Natural killer cell (primary cell): ENCODE results near the gene CSTF1. TPM values are rescaled to one million over a fixed set of nuclear protein-coding genes. Genes with fewer than 3 reads are reported as not detected.
A peak's percentile ranks its signal among the peaks of the same experiment; 100 is the strongest.

Experiments used
- ATAC-seq, 3 donors: fragments of 150-1000 bp in 2 of 3; fragments of 200-7000 bp in 1 of 3; cut with Tn5 transposase; 1 replicate in 1 of 3; 2 replicates in 2 of 3; pipeline ENCODE4 v1.10.0; 2021; ENCODE audit warnings: mild to moderate bottlenecking in 2 of 3, moderate library complexity in 2 of 3
- DNase-seq, 2 donors: peaks; one replicate each; pipeline versions ENCODE4 v3.0.0 to v3.0.0-alpha.2; 2013 to 2021; ENCODE audit warnings: mixed read lengths in 1 of 2
- H3K27ac ChIP-seq: one replicate; pipeline ENCODE4 v1.5.1; 2013; ENCODE audit warnings: mild to moderate bottlenecking, low read length
- H3K27me3 ChIP-seq: one replicate; pipeline ENCODE4 v1.6.1; 2013; ENCODE audit warnings: low read length; ENCODE audit not compliant: control insufficient read depth, insufficient read depth
- H3K36me3 ChIP-seq: one replicate; pipeline ENCODE4 v1.6.1; 2013; ENCODE audit warnings: low read length; ENCODE audit not compliant: control insufficient read depth, insufficient read depth
- H3K4me1 ChIP-seq: one replicate; pipeline ENCODE4 v1.6.1; 2013; ENCODE audit warnings: low read length; ENCODE audit not compliant: control insufficient read depth, insufficient read depth
- H3K4me3 ChIP-seq: one replicate; pipeline ENCODE4 v1.5.1; 2013; ENCODE audit warnings: low read length
- H3K9me3 ChIP-seq: one replicate; pipeline ENCODE4 v1.6.1; 2013; ENCODE audit warnings: low read length; ENCODE audit not compliant: control insufficient read depth, insufficient read depth
- H3K27ac Mint-ChIP-seq, 2 donors: one replicate each; pipeline ENCODE4 v1.8.0; 2022; ENCODE audit warnings: mild to moderate bottlenecking in 2 of 2, mixed read lengths in 2 of 2, moderate library complexity in 1 of 2
- H3K27me3 Mint-ChIP-seq, 2 donors: one replicate each; pipeline ENCODE4 v1.8.0; 2022; ENCODE audit warnings: low read depth in 2 of 2, mixed read lengths in 2 of 2
- H3K36me3 Mint-ChIP-seq: one replicate; pipeline ENCODE4 v1.8.0; 2022; ENCODE audit warnings: mixed read lengths
- H3K4me1 Mint-ChIP-seq, 2 donors: one replicate each; pipeline ENCODE4 v1.8.0; 2022; ENCODE audit warnings: mixed read lengths in 2 of 2
- H3K4me3 Mint-ChIP-seq: one replicate; pipeline ENCODE4 v1.8.0; 2022; ENCODE audit warnings: mild to moderate bottlenecking, moderate library complexity, mixed read lengths
- H3K9me3 Mint-ChIP-seq, 2 donors: one replicate each; pipeline ENCODE4 v1.8.0; 2022; ENCODE audit warnings: mixed read lengths in 2 of 2
- CTCF ChIP-seq: fragments of 200-600 bp; IDR thresholded peaks from one replicate; pipeline ENCODE4 v1.8.0; 2022; ENCODE audit warnings: antibody characterized with exemption
- WGBS: methylation state at CpG from one replicate; pipeline ENCODE4 v1.1.7; 2013; ENCODE audit warnings: missing lambda C conversion rate; ENCODE audit not compliant: insufficient coverage; 5-methylcytosine and 5-hydroxymethylcytosine counted together
- intact Hi-C: fragments of 100-400 bp; cut with micrococcal nuclease; formaldehyde crosslinking; loops from one replicate; pipeline ENCODE4 v1.14.2; 2022
- total RNA-seq, 4 donors: library from RNA; stranded (reverse); fragments of 120-200 nt in 1 of 4; gene quantifications; one replicate each; pipeline versions ENCODE4 v1.2.3 to v1.2.4, GENCODE V29; 2013 to 2022

Gene CSTF1
- total RNA-seq, 3 donors from 2014 or later (not counting 1 experiment from before 2014, with no cell fraction given) = 15.8 to 24.3 (median 18.5) TPM

GRCh38 chr20:56433880-56434255 lies 41.4 kb downstream of the CSTF1 start:
- 49% methylated on average over 4 of the region's 6 CpGs for WGBS
- Histone ChIP-seq H3K36me3 (no peaks in the 10 kb centered on the region), H3K27me3 (no peaks in the 10 kb centered on the region), H3K4me3 (no peak overlapping the region), H3K9me3 (no peaks in the 10 kb centered on the region), H3K4me1 (peaks cover 43% of the 10 kb centered on the region), H3K27ac (peak overlapping the region; percentile 38)
- H3K4me3 Mint-ChIP-seq = peak overlapping the region; percentile 81
- intact Hi-C loops = no loop called here
- peak overlapping the region; percentile 85 to 92 for H3K27ac Mint-ChIP-seq
- H3K36me3 Mint-ChIP-seq = no peaks in the 10 kb centered on the region
- DNase-seq (peak in 1 of 2 donors; percentile 37), ATAC-seq (peak; percentile 75 to 93 (median 87))
- peaks cover 50 to 51% of the 10 kb centered on the region in 2 donors for H3K4me1 Mint-ChIP-seq
- no peak for TF ChIP-seq CTCF
- H3K9me3 Mint-ChIP-seq = no peaks in the 10 kb centered on the region
- no peaks in the 10 kb centered on the region for H3K27me3 Mint-ChIP-seq

GRCh38 chr20:56437196-56437960 lies 44.9 kb downstream of the CSTF1 start:
- Mint-ChIP-seq H3K4me1 (peaks cover 52 to 53% of the 10 kb centered on the region in 2 donors), H3K9me3 (no peaks in the 10 kb centered on the region), H3K27ac (peak overlapping the region in 1 of 2 donors; percentile 33), H3K36me3 (no peaks in the 10 kb centered on the region), H3K27me3 (no peaks in the 10 kb centered on the region), H3K4me3 (no peak overlapping the region)
- H3K4me1 ChIP-seq = peaks cover 63% of the 10 kb centered on the region
- 93% methylated on average over 19 of the region's 20 CpGs for WGBS
- intact Hi-C loops = no loop called here
- H3K9me3 ChIP-seq = no peaks in the 10 kb centered on the region
- no peak overlapping the region for H3K27ac ChIP-seq
- DNase-seq (no peak), ATAC-seq (no peak)
- no peak for TF ChIP-seq CTCF
- H3K4me3 ChIP-seq = no peak overlapping the region
- no peaks in the 10 kb centered on the region for H3K36me3 ChIP-seq
- H3K27me3 ChIP-seq = no peaks in the 10 kb centered on the region

GRCh38 chr20:56438284-56438683 lies 45.8 kb downstream of the CSTF1 start:
- peaks cover 60% of the 10 kb centered on the region for H3K4me1 ChIP-seq
- TF ChIP-seq CTCF = no peak

More at GRCh38 chr20:56438284-56438683, 45.8 kb downstream of the CSTF1 start:
- Histone ChIP-seq H3K9me3 (no peaks in the 10 kb centered on the region), H3K27ac (no peak overlapping the region), H3K36me3 (no peaks in the 10 kb centered on the region), H3K27me3 (no peaks in the 10 kb centered on the region), H3K4me3 (no peak overlapping the region)
- peaks cover 51% of the 10 kb centered on the region in 2 donors for H3K4me1 Mint-ChIP-seq
- DNase-seq (no peak), ATAC-seq (no peak)
- H3K36me3 Mint-ChIP-seq = no peaks in the 10 kb centered on the region
- 100% methylated on average over 4 of the region's 4 CpGs for WGBS
- no peaks in the 10 kb centered on the region for H3K27me3 Mint-ChIP-seq
- peak overlapping the region; percentile 74 for H3K4me3 Mint-ChIP-seq
- H3K27ac Mint-ChIP-seq = peak overlapping the region; percentile 18 to 51
- intact Hi-C loops = no loop called here
- H3K9me3 Mint-ChIP-seq = no peaks in the 10 kb centered on the region
